Osteoblast (primary cell): ENCODE data around the gene FNIP2. TPM values are rescaled to one million over a fixed set of nuclear protein-coding genes. Genes with fewer than 3 reads are reported as not detected.
"Not testable (repeated sequence)": the region's sequence is repeated elsewhere in the genome, so short reads cannot be mapped to it uniquely, and the experiment has no call there.

Experiments used
- DNase-seq: peaks from one replicate; pipeline ENCODE4 v3.0.0; 2011; ENCODE audit warnings: low spot score, mixed read lengths; ENCODE audit not compliant: insufficient read length; ENCODE audit errors: missing footprints
- H2AFZ ChIP-seq: 2 replicates; pipeline ENCODE4 v1.6.0; 2011; ENCODE audit warnings: mild to moderate bottlenecking, low read length
- H3K27ac ChIP-seq: 2 replicates; pipeline ENCODE4 v1.5.1; 2011; ENCODE audit warnings: mild to moderate bottlenecking, low read depth, low read length, moderate library complexity
- H3K27me3 ChIP-seq: 2 replicates; pipeline ENCODE4 v1.6.0; 2012; ENCODE audit warnings: mild to moderate bottlenecking, control low read depth, inconsistent platforms, low read length, moderate library complexity; ENCODE audit not compliant: insufficient read depth
- H3K36me3 ChIP-seq: 2 replicates; pipeline ENCODE4 v1.5.1; 2011; ENCODE audit warnings: mild to moderate bottlenecking, low read length, control low read depth, moderate library complexity; ENCODE audit not compliant: insufficient read depth
- H3K4me1 ChIP-seq: 2 replicates; pipeline ENCODE4 v1.5.1; 2011; ENCODE audit warnings: mild to moderate bottlenecking, low read length, control low read depth, moderate library complexity; ENCODE audit not compliant: insufficient read depth
- H3K4me2 ChIP-seq: 2 replicates; pipeline ENCODE4 v1.6.0; 2011; ENCODE audit warnings: mild to moderate bottlenecking, low read length; ENCODE audit not compliant: insufficient read depth
- H3K4me3 ChIP-seq: fragments of 200-600 bp; sonication (generic); 3 replicates; pipeline ENCODE4 v1.5.1; 2012; ENCODE audit warnings: mild to moderate bottlenecking, low read length, inconsistent platforms; ENCODE audit not compliant: insufficient read depth
- H3K79me2 ChIP-seq: 2 replicates; pipeline ENCODE4 v1.6.0; 2012; ENCODE audit warnings: mild to moderate bottlenecking, low read length, control low read depth, inconsistent platforms; ENCODE audit not compliant: insufficient read depth
- H3K9me3 ChIP-seq: 2 replicates; pipeline ENCODE4 v1.5.1; 2011; ENCODE audit warnings: low read depth, low read length, control low read depth
- H4K20me1 ChIP-seq: 2 replicates; pipeline ENCODE4 v1.6.0; 2012; ENCODE audit warnings: mild to moderate bottlenecking, low read length, control low read depth; ENCODE audit not compliant: insufficient read depth
- CTCF ChIP-seq: IDR thresholded peaks from 2 replicates; pipeline ENCODE4 v1.5.1; 2011; ENCODE audit warnings: mild to moderate bottlenecking, low read depth, low read length, moderate library complexity; ENCODE audit errors: extremely low read depth
- total RNA-seq: library from RNA; depleted of rRNA; stranded (reverse); fragments of >200 nt; gene quantifications from 2 replicates; pipeline ENCODE4 v1.2.3, GENCODE V29; 2012

Gene FNIP2
- total RNA-seq, 1 donor, result 78.9 TPM

GRCh38 chr4:158946825-158947224 is 178.0 kb downstream of the FNIP2 start:
- H3K4me3 ChIP-seq, result no peak overlapping the region
- H3K4me2 ChIP-seq, result no peak overlapping the region
- TF ChIP-seq CTCF, result no peak
- no peaks in the 10 kb centered on the region for H3K9me3 ChIP-seq
- no peaks in the 10 kb centered on the region for H3K79me2 ChIP-seq
- no peak overlapping the region for H3K27ac ChIP-seq
- DNase-seq, result no peak
- H3K27me3 ChIP-seq, result no peaks in the 10 kb centered on the region
- H3K36me3 ChIP-seq, result no peaks in the 10 kb centered on the region
- H2AFZ ChIP-seq, result no peak overlapping the region
- H4K20me1 ChIP-seq, result no peaks in the 10 kb centered on the region
- no peaks in the 10 kb centered on the region for H3K4me1 ChIP-seq

GRCh38 chr4:158948071-158948470 is 179.2 kb downstream of the FNIP2 start:
- no peaks in the 10 kb centered on the region for H3K9me3 ChIP-seq
- no peak overlapping the region for H2AFZ ChIP-seq
- no peaks in the 10 kb centered on the region for H3K79me2 ChIP-seq
- no peak for DNase-seq
- H3K36me3 ChIP-seq, result no peaks in the 10 kb centered on the region
- H3K4me2 ChIP-seq, result no peak overlapping the region
- H4K20me1 ChIP-seq, result no peaks in the 10 kb centered on the region
- H3K4me3 ChIP-seq, result no peak overlapping the region
- H3K4me1 ChIP-seq, result no peaks in the 10 kb centered on the region
- no peaks in the 10 kb centered on the region for H3K27me3 ChIP-seq
- H3K27ac ChIP-seq, result no peak overlapping the region
- no peak for TF ChIP-seq CTCF

GRCh38 chr4:158949099-158949498 is 180.3 kb downstream of the FNIP2 start:
- no peak for DNase-seq
- Histone ChIP-seq H3K9me3 (no peaks in the 10 kb centered on the region), H3K79me2 (no peaks in the 10 kb centered on the region), H3K4me3 (no peak overlapping the region), H4K20me1 (no peaks in the 10 kb centered on the region), H3K27me3 (no peaks in the 10 kb centered on the region), H2AFZ (peak overlapping the region; percentile 30), H3K4me2 (peak overlapping the region; percentile 56), H3K36me3 (no peaks in the 10 kb centered on the region), H3K4me1 (no peaks in the 10 kb centered on the region), H3K27ac (no peak overlapping the region)
- no peak for TF ChIP-seq CTCF

- not testable (repeated sequence) for H3K9me3 ChIP-seq, DNase-seq, H3K4me2 ChIP-seq, H3K27me3 ChIP-seq, H3K79me2 ChIP-seq, H4K20me1 ChIP-seq, H3K4me1 ChIP-seq, H2AFZ ChIP-seq, H3K27ac ChIP-seq, H3K36me3 ChIP-seq, H3K4me3 ChIP-seq
Observed at GRCh38 chr4:158952221-158952774, 183.5 kb downstream of the FNIP2 start.

- H3K27me3 ChIP-seq, H3K4me3 ChIP-seq, DNase-seq, H3K79me2 ChIP-seq, H2AFZ ChIP-seq, H4K20me1 ChIP-seq, H3K27ac ChIP-seq, H3K4me2 ChIP-seq, H3K36me3 ChIP-seq, H3K9me3 ChIP-seq, H3K4me1 ChIP-seq: not testable (repeated sequence)
Observed at GRCh38 chr4:158956345-158956744, 187.5 kb downstream of the FNIP2 start.

GRCh38 chr4:158956918-158957317 is 188.1 kb downstream of the FNIP2 start:
- not testable (repeated sequence) for H3K27me3 ChIP-seq, H3K36me3 ChIP-seq, DNase-seq, H2AFZ ChIP-seq, H3K4me1 ChIP-seq, H4K20me1 ChIP-seq, H3K79me2 ChIP-seq, H3K4me2 ChIP-seq, H3K4me3 ChIP-seq, H3K27ac ChIP-seq, H3K9me3 ChIP-seq
